Central memory CD8-positive, alpha-beta T cell (primary cell): ENCODE data around the gene UBIAD1.
"Not testable (repeated sequence)": the region's sequence is repeated elsewhere in the genome, so short reads cannot be mapped to it uniquely, and the experiment has no call there.

Experiments used
- ATAC-seq: fragments of 150-1000 bp; cut with Tn5 transposase; replicated peaks from 2 replicates; pipeline ENCODE4 v1.10.0; 2022; ENCODE audit warnings: mild to moderate bottlenecking, moderate FRiP score, moderate number of reproducible peaks; ENCODE audit not compliant: poor library complexity, severe bottlenecking; ENCODE audit errors: extremely low read depth
- DNase-seq, 2 donors: peaks; one replicate each; pipeline ENCODE4 v3.0.0; 2021; ENCODE audit warnings: low spot score in 2 of 2
- H3K27ac Mint-ChIP-seq: one replicate; pipeline ENCODE4 v1.8.0; 2022; ENCODE audit warnings: low read depth, mild to moderate bottlenecking, moderate library complexity, mixed read lengths
- H3K27me3 Mint-ChIP-seq: one replicate; pipeline ENCODE4 v1.8.0; 2022; ENCODE audit warnings: mixed read lengths
- H3K36me3 Mint-ChIP-seq: one replicate; pipeline ENCODE4 v1.8.0; 2022; ENCODE audit warnings: mild to moderate bottlenecking, moderate library complexity, mixed read lengths; ENCODE audit not compliant: insufficient read depth
- H3K4me1 Mint-ChIP-seq: one replicate; pipeline ENCODE4 v1.8.0; 2022; ENCODE audit warnings: mixed read lengths
- H3K4me3 Mint-ChIP-seq: one replicate; pipeline ENCODE4 v1.8.0; 2022; ENCODE audit warnings: mild to moderate bottlenecking, moderate library complexity, mixed read lengths
- H3K9me3 Mint-ChIP-seq: one replicate; pipeline ENCODE4 v1.8.0; 2022; ENCODE audit warnings: mixed read lengths

The UBIAD1 gene

DNA sequence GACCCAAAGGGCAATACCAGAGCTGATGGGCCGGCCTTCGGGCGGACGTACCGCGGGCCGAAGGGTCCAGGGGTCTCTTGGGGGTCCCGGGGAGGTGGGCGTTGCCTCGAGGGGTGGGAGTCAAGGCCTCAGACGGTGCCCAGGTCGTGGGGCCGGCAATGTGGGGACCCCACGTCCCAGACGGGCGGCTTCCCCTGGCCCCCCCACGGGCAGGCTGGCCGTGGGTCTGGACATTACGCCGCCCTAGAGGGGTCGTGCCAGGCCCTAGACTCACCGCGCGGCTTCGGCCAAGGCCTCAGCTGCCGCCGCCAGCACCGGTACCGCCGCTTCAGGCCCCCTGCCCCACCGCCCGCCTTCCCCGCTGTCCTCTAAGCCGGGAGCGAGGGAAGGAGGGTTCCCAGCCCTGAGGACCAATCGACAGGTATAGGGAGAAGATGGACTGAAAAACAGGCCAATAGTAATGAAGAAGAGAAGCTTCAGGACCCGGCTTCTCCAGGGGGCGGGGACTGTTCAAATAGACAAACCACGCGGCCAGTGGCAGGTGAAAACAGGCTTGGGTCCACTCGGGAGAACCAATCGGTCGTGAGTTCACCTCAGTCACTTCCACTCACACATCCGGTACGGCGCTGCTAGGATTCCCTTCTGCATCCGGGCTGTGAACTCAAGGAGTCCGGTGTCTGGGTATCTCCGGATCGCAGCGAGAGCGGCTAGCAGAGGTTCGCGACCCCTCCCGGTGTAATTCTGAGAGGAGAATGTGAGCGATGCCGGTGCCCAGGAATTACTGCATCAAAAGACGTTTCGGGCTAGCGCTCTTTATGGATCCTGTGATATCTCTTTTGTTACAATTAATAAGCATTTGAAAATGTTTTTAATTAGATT is 10.6 kb upstream of the UBIAD1 start, which contains the start of gene MTOR:
MTOR (minus strand) TSS at position 381 of the 879 bp plus-strand sequence. CDS start 3,142 bp downstream, outside the sequence.
- Mint-ChIP-seq H3K27ac (peak within 1 kb of the TSS; percentile 83), H3K9me3 (no peaks in the 10 kb centered on the region), H3K27me3 (no peaks in the 10 kb centered on the region), H3K36me3 (peaks cover 21% of the 10 kb centered on the region), H3K4me3 (peak within 1 kb of the TSS; percentile 94), H3K4me1 (peaks cover 7% of the 10 kb centered on the region)
- ATAC-seq, result peak; percentile 98
- peak; percentile 87 to 97 for DNase-seq

DNA sequence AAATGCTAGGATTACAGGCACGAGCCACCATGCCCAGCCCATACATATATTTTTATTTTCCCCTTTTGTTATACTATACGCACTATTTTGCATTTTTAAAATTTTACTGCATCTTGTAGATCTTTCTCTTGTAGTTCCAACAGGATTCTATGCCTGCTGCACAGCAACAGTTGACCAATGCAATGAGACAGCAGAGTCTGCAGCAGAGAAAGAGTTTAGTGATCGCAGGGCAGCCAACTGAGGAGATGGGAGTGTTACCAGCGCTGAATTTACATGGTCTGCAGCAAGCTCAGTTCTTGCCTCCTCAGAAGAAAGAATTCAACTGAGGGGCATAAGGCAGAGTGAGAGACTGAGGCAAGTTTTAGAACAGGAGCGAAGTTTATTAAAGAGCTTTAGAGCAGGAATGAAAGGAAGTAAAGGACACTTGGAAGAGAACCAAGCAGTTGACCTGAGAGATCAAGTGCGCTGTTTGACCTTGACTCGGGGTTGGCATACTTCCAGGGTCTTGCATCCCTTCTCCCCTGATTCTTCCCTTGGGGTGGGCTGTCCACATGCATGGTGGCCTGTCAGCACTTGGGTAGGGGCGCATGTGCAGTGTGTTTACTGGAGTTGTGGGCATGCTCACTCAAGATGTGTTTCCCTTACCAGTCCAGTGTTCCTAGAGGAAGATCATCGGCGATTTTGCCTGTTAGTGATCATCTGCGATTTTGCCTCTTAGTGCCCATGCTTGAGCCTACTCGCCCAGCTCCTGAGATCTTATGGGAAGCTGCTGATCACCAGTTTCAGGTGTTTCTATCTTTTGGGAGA is 6.5 kb upstream of the UBIAD1 start:
- no peaks in the 10 kb centered on the region for H3K9me3 Mint-ChIP-seq
- H3K4me1 Mint-ChIP-seq, result peaks cover 5% of the 10 kb centered on the region
- no peak for ATAC-seq
- no peak for DNase-seq
- H3K4me3 Mint-ChIP-seq, result no peak overlapping the region
- H3K27ac Mint-ChIP-seq, result no peak overlapping the region
- no peaks in the 10 kb centered on the region for H3K27me3 Mint-ChIP-seq
- H3K36me3 Mint-ChIP-seq, result peaks cover 8% of the 10 kb centered on the region

DNA sequence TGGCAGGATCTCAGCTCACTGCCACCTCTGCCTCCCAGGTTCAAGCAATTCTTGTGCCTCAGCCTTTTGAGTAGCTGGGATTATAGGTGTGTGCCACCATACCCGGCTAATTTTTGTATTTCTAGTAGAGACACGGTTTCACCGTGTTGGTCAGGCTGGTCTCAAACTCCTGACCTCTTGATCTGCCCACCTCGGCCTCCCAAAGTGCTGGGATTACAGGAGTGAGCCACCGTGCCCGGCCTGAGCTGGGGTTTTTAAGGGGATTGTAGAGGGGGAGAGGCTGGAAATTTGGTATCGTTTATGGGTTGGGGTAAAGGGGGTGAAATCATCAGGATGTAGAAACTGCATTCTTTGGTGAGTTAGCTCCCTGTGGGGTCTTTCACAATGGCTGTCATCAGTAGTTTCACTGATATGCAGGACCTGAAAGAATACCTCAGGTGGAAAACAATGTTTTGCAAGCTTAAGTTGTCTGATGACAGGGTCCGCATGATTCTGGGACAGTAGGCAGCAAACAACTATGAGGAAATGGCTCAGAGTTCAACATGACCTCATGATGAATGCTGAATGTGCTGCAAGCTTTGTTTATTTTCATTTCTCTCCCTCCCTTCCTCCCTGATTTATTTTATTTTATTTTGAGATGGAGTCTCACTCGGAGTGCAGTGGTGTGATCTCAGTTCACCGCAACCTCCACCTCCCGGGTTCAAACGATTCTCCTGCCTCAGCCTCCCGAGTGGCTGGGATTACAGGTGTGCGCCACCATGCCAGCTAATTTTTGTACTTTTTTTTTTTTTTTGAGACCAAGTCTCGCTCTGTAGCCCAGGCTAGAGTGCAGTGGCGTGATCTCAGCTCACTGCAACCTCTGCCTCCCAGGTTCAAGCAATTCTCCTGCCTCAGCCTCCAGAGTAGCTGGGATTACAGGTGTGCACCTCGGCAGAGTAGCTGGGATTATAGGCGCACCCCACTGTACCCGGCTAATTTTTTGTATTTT is 5.4 kb upstream of the UBIAD1 start:
- not testable (repeated sequence) for ATAC-seq, H3K36me3 Mint-ChIP-seq, H3K4me1 Mint-ChIP-seq, H3K9me3 Mint-ChIP-seq, H3K27me3 Mint-ChIP-seq, DNase-seq, H3K4me3 Mint-ChIP-seq, H3K27ac Mint-ChIP-seq

- Mint-ChIP-seq H3K4me1 (peaks cover 21% of the 10 kb centered on the region), H3K27me3 (no peaks in the 10 kb centered on the region), H3K9me3 (no peaks in the 10 kb centered on the region), H3K4me3 (peak overlapping the region; percentile 46), H3K36me3 (peaks cover 22% of the 10 kb centered on the region), H3K27ac (no peak overlapping the region)
- DNase-seq (no peak), ATAC-seq (peak; percentile 10)
Observed at GRCh38 chr1:11272544-11272831, 510 bp upstream of the UBIAD1 start.

DNA sequence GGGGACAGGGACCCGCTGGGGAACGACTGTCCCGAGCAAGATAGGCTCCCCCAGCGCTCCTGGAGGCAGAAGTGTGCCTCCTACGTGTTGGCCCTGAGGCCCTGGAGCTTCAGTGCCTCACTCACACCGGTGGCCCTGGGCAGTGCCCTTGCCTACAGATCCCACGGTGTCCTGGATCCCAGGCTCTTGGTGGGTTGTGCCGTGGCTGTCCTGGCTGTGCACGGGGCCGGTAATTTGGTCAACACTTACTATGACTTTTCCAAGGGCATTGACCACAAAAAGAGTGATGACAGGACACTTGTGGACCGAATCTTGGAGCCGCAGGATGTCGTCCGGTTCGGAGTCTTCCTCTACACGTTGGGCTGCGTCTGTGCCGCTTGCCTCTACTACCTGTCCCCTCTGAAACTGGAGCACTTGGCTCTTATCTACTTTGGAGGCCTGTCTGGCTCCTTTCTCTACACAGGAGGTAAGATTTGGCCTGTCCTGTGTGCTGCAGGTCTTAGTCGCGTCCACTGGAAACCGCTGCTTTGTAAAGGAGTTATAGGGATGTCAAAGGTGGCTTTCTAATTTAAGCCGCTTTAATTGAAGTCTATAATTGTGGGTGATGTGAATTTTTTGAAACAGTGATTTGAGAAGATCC is 717 bp downstream of the UBIAD1 start:
- Mint-ChIP-seq H3K27me3 (no peaks in the 10 kb centered on the region), H3K36me3 (peaks cover 22% of the 10 kb centered on the region), H3K9me3 (no peaks in the 10 kb centered on the region), H3K4me3 (peak overlapping the region; percentile 88), H3K27ac (peak overlapping the region; percentile 90), H3K4me1 (peaks cover 21% of the 10 kb centered on the region)
- no peak for DNase-seq
- peak; percentile 59 for ATAC-seq

- H3K36me3 Mint-ChIP-seq, result peaks cover 30% of the 10 kb centered on the region
- H3K4me3 Mint-ChIP-seq, result no peak overlapping the region
- H3K27me3 Mint-ChIP-seq, result no peaks in the 10 kb centered on the region
- ATAC-seq, result no peak
- no peak for DNase-seq
- no peak overlapping the region for H3K27ac Mint-ChIP-seq
- H3K4me1 Mint-ChIP-seq, result peaks cover 43% of the 10 kb centered on the region
- no peaks in the 10 kb centered on the region for H3K9me3 Mint-ChIP-seq
Observed at GRCh38 chr1:11279152-11279551, 6.2 kb downstream of the UBIAD1 start.

- Mint-ChIP-seq H3K4me3 (no peak overlapping the region), H3K4me1 (peaks cover 46% of the 10 kb centered on the region), H3K27ac (no peak overlapping the region), H3K27me3 (no peaks in the 10 kb centered on the region), H3K9me3 (no peaks in the 10 kb centered on the region), H3K36me3 (peaks cover 30% of the 10 kb centered on the region)
- no peak for ATAC-seq
- no peak for DNase-seq
Observed at GRCh38 chr1:11279630-11280029, 6.6 kb downstream of the UBIAD1 start.

DNA sequence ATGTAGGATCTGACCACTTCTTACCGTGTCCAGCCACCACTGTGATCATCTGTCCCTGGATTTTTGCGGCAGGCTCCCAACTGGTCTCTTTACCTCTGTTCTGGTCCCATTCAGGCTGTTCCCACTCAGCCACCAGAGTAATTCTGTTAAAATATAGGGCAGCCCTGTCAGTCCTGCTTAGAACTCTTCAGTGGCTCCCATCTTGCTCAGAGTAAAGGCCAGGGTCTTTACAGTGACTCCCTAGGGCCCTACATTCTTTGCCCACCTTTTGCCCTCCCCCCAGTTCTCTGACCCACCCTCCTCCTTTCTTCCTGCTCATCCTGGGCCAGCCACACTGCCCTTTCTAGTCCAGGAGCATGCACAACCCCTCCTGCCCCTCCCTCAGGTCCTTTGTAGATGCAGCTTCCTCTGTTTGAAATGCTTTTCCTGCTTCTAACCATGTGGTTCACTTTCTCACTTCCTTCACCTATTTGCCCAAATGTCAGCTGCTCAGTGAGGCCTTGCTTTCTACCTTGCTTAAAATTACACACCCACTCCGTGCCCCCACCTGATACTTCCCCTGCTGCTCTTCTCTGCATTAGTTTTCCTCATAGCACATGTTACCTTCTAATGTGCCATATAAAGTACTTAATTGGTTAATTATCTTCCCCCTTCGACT is 7.8 kb downstream of the UBIAD1 start:
- H3K4me1 Mint-ChIP-seq, result peaks cover 40% of the 10 kb centered on the region
- H3K27me3 Mint-ChIP-seq, result no peaks in the 10 kb centered on the region
- peak overlapping the region; percentile 12 for H3K27ac Mint-ChIP-seq
- ATAC-seq (peak; percentile 49), DNase-seq (no peak)
- peak overlapping the region; percentile 2 for H3K4me3 Mint-ChIP-seq
- no peaks in the 10 kb centered on the region for H3K9me3 Mint-ChIP-seq
- peaks cover 28% of the 10 kb centered on the region for H3K36me3 Mint-ChIP-seq

- DNase-seq, result no peak
- peaks cover 30% of the 10 kb centered on the region for H3K36me3 Mint-ChIP-seq
- H3K4me3 Mint-ChIP-seq, result no peak overlapping the region
- H3K4me1 Mint-ChIP-seq, result peaks cover 36% of the 10 kb centered on the region
- no peak for ATAC-seq
- peak overlapping the region; percentile 12 for H3K27ac Mint-ChIP-seq
- no peaks in the 10 kb centered on the region for H3K9me3 Mint-ChIP-seq
- H3K27me3 Mint-ChIP-seq, result no peaks in the 10 kb centered on the region
Observed at GRCh38 chr1:11281518-11282331, 8.7 kb downstream of the UBIAD1 start.

GRCh38 chr1:11283151-11283550 is 10.2 kb downstream of the UBIAD1 start:
- no peaks in the 10 kb centered on the region for H3K9me3 Mint-ChIP-seq
- H3K4me1 Mint-ChIP-seq, result peaks cover 36% of the 10 kb centered on the region
- ATAC-seq, result no peak
- no peak overlapping the region for H3K4me3 Mint-ChIP-seq
- no peak for DNase-seq
- H3K27me3 Mint-ChIP-seq, result no peaks in the 10 kb centered on the region
- H3K36me3 Mint-ChIP-seq, result peaks cover 33% of the 10 kb centered on the region
- H3K27ac Mint-ChIP-seq, result no peak overlapping the region

GRCh38 chr1:11284784-11285183 is 11.8 kb downstream of the UBIAD1 start:
- no peaks in the 10 kb centered on the region for H3K27me3 Mint-ChIP-seq
- H3K4me3 Mint-ChIP-seq, result no peak overlapping the region
- DNase-seq (no peak), ATAC-seq (no peak)
- peaks cover 33% of the 10 kb centered on the region for H3K4me1 Mint-ChIP-seq
- no peaks in the 10 kb centered on the region for H3K9me3 Mint-ChIP-seq
- H3K27ac Mint-ChIP-seq, result no peak overlapping the region
- H3K36me3 Mint-ChIP-seq, result peaks cover 33% of the 10 kb centered on the region
